ENCODE measurements around the gene STRC.
"Not testable (repeated sequence)": the region's sequence is repeated elsewhere in the genome, so short reads cannot be mapped to it uniquely, and the experiment has no call there.

The STRC gene

GRCh38 chr15:43618700-43619099 is at the start of gene STRC:
Gene STRC, minus strand, starts transcription at chr15:43618800. Its CDS starts 78 bp downstream, at chr15:43618722.
- DNase-seq = not testable (repeated sequence)

GRCh38 chr15:43666177-43666576 is 47.6 kb upstream of the STRC start:
- not testable (repeated sequence) for DNase-seq

- DNase-seq = not testable (repeated sequence)
Observed at GRCh38 chr15:43663333-43663732, 44.7 kb upstream of the STRC start.

GRCh38 chr15:43662293-43662692 is 43.7 kb upstream of the STRC start:
- DNase-seq = not testable (repeated sequence)

DNA sequence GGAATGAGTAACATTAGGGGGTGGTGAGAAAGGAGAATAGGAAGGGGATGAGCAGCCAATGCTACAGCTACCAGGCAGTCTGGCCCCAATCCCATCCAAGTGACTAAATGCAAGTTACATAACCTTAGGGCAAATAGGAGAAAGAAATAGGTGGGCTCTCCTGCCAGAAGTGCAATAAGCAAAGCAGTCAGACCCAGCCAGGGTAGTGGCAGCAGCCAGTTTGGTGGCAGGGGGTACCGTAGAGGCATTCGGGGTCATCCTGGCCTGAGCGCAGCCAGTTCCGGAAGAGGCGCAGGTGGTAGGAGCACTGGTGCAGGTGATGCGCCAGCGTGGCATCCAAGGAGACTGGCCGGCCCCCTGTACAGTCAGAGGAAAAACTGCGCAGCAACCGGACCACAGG is 41.1 kb upstream of the STRC start:
- DNase-seq = not testable (repeated sequence)

- not testable (repeated sequence) for DNase-seq
Observed at GRCh38 chr15:43649430-43649926, 30.9 kb upstream of the STRC start.

GRCh38 chr15:43648649-43649429 is 30.2 kb upstream of the STRC start, which contains the start of gene CATSPER2:
Gene CATSPER2, minus strand, starts transcription at chr15:43648844. Its CDS starts 783 bp downstream, at chr15:43648061.
- DNase-seq = no peak

DNA sequence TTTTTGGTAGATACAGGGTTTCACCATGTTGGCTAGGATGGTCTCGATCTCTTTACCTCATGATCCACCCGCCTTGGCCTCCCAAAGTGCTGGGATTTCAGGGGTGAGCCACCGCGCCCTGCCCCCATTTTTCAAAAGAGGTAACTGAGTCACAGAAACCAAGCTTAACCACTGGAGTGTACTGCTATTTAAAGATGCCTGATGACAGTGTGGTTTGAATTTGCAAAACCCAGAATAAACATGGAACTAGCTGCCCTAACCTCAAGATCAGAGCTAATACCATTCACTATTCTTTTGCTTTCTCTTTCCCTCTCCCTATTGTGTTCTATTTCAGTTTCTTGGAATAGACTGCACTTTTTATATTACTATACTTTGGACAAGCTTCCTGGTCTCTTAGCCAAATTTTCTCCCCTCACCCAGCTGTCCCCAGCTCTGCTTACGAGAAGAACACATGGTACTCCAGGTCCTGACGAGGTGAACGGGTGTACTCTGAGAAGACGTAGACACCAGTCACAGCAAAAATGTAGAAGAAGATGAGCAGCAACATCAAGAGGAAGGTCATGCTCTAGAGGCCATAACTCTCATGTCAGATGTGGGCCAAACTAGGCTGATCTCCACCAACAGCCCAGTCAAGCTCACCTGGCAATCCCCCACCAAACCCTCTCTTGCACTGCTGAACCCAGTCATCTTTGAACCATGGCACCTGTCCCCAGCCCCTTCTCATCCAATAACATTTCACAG is 20.0 kb upstream of the STRC start:
- not testable (repeated sequence) for DNase-seq

DNA sequence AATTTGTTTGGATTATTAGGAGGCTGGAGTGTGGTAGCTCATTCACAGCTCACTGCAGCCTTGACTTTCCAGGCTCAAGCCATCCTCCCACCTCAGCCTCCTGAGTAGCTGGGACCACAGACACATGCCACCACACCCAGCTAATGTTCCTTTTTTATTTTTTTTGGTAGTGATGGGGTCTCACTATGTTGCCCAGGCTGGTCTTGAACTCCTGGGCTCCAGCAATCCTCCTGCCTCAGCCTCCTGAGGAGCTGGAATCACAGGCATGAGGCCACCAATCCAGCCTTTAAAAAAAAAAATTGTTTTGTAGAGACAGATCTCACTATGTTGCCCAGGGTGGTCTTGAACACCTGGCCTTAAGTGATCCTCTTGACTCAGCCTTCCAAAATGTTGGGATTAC is 8.3 kb upstream of the STRC start:
- not testable (repeated sequence) for DNase-seq

DNA sequence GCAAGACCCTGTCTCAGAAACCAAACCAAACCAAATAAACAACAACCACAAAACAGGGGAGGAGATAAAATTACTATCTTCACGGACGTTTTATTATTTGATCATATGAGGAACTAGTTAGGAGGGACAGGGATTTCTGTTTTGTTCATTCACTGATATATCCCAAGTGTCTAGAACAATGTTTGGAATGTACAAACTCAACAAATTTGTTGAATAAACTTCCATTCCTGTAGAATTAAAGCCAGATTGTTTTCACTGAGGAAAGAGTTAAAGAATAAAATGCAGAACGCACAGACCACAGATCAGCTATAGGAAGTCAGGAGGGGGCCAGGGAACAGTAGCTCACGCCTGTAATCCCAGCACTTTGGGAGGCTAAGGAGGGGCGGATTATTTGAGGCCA is 6.5 kb upstream of the STRC start:
- no peak for DNase-seq

- DNase-seq = not testable (repeated sequence)
Observed at GRCh38 chr15:43622068-43622799, 3.6 kb upstream of the STRC start.

DNA sequence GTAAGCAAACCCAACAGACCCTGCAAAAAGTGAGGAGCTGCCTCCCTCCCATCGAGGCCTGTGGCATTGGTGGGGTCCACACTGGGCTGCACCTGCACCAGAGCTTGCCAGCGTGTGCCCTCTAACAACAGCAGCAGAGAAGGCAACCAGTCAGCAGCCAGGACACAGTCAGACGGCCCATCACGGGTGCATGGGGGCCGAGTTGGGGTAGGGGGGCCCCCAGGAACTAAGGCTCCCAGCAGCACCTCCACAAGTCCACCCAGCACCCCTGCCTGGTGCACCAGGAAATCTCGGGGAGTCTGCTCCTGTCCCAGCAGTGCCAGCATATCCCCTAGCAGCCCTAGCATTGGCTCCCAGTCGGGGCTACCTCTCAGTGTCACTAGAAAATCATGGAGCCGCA is 850 bp downstream of the STRC start:
- not testable (repeated sequence) for DNase-seq

DNA sequence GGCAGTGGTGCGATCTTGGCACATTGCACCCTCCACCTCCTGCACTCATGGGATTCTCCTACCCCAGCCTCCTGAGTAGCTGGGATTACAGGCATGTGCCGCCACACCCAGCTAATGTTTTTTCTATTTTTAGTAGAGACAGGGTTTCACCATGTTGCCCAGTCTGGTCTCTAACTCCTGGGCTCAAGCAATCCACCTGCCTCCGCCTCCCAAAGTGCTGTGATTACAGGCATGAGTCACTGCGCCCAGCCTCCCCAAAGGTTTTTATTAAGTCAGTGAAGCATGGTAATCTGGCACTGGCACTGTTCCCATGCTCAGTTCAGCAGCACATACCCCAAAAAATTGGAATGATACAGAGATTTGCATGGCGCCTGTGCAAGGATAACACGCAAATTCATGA is 16.4 kb downstream of the STRC start:
- peak; percentile 31 for DNase-seq

DNA sequence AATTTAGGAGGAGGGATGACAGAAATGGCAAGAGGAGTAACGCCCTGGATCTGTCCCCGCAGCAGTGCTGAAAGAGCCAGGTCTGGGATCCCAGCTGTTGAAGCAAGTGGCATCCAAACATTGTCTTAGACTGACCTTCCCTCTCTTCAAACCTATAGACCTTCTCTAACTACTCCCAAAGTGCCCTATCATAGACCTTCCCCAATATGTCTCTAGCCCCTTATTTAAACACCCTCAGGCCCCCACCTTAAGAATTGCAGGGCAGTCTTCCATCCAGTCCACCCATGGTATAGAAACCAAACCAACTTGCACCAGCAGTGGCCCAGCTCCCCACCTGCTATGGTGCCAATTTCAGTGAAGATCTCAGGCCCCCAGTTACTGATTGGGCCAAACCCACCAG is 18.4 kb downstream of the STRC start:
- DNase-seq = not testable (repeated sequence)

GRCh38 chr15:43599131-43599530 is 19.5 kb downstream of the STRC start:
- not testable (repeated sequence) for DNase-seq

GRCh38 chr15:43593328-43594190 is 25.0 kb downstream of the STRC start, which contains the start of gene CKMT1B:
Gene CKMT1B, plus strand, starts transcription at chr15:43594027. Its CDS starts 192 bp downstream, at chr15:43594219.
- not testable (repeated sequence) for DNase-seq

GRCh38 chr15:43592841-43593240 is 25.8 kb downstream of the STRC start:
- not testable (repeated sequence) for DNase-seq

GRCh38 chr15:43589778-43590466 is 28.7 kb downstream of the STRC start, which contains the start of gene PPIP5K1:
Gene PPIP5K1, minus strand, starts transcription at chr15:43590208. Its CDS starts 5,704 bp downstream, at chr15:43584504.
- not testable (repeated sequence) for DNase-seq

DNA sequence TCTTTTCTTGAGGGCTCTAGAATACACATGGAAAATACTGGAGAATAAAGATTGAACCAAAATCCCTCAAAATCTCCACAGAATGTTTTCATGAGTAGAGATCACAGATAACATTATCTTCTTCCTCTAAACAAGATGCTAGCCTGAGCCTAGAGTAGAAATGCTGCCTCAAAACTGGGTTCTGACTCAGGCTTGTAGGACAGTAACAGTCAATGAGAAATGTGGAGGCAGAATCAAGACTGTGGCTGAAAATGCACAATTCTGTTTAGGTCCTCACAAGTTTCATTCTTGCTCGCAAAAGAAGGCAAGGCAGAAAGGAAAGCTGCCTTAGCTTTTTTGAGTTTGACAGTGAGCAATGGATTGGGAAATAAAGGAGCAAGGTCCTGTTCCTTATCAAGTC is 44.0 kb downstream of the STRC start:
- DNase-seq = not testable (repeated sequence)

- not testable (repeated sequence) for DNase-seq
Observed at GRCh38 chr15:43566615-43567014, 52.0 kb downstream of the STRC start.

DNA sequence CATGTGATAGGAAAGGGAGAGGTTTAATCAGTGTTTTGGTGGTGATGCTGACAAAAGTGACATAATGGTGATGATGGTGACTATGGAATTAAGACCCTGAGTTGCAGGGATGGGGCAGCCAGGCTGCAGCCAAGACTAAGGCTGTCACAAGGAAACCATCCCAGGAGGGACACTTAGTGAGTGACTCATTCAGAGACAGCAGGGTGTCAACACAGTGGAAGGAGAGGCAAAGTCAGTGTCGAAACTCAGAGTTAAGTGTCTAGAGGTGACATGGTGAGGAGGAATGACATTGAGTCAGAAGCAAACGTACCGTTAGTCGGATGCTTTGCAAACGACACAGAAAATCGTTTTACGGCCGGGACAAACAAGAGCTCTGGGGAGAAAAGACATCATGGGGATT is 54.8 kb downstream of the STRC start:
- DNase-seq = not testable (repeated sequence)
